ENCODE results near the gene ECT2. TPM values are rescaled to one million over a fixed set of nuclear protein-coding genes. Genes with fewer than 3 reads are reported as not detected.
"Not testable (repeated sequence)": the region's sequence is repeated elsewhere in the genome, so short reads cannot be mapped to it uniquely, and the experiment has no call there.

ECT2 gene, protein sequence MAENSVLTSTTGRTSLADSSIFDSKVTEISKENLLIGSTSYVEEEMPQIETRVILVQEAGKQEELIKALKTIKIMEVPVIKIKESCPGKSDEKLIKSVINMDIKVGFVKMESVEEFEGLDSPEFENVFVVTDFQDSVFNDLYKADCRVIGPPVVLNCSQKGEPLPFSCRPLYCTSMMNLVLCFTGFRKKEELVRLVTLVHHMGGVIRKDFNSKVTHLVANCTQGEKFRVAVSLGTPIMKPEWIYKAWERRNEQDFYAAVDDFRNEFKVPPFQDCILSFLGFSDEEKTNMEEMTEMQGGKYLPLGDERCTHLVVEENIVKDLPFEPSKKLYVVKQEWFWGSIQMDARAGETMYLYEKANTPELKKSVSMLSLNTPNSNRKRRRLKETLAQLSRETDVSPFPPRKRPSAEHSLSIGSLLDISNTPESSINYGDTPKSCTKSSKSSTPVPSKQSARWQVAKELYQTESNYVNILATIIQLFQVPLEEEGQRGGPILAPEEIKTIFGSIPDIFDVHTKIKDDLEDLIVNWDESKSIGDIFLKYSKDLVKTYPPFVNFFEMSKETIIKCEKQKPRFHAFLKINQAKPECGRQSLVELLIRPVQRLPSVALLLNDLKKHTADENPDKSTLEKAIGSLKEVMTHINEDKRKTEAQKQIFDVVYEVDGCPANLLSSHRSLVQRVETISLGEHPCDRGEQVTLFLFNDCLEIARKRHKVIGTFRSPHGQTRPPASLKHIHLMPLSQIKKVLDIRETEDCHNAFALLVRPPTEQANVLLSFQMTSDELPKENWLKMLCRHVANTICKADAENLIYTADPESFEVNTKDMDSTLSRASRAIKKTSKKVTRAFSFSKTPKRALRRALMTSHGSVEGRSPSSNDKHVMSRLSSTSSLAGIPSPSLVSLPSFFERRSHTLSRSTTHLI
- 11.8 TPM for total RNA-seq

DNA sequence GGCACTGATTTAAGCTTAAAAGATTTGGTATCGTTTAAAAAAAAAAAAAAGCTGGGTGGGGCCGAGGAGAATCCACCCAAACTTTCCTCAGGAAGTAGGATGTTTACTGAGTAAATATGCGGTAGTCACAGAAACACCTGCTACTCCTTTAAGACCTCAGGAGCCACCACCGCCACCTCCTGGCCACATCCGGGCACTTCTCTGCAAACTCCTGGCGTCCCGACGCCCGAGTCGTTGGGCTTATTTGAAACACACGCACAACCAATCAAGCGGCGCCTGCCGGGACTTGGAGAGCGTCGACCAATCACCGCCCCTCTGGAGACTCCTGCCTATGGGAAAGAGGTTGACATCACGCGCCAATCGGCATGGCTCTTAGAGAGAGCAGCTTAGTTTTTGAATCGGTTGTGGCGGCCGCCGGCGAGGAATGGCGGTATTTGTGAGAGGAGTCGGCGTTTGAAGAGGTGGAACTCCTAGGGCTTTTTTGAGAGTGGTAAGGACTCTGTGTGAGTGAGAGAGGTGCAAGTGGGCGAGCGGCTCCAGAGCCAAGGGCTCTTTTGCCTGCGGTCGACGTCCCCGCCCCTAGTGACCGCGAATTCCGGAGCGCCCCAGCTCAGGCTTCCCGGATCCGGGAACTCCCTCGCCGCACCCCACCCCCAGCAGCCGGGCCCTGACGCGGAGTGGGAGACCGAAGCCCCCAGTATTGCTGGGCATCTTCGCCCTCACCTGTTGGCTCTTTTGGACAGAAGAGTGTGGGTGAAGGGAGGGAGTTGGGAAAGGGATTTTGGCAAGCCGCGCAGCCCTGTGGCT lies at the start of gene ECT2:
TSS of gene ECT2 (plus strand) at position 359 of the 807 bp plus-strand sequence. CDS start 3,805 bp downstream, outside the sequence.
- DNase-seq (ENCODE audit: low spot score in 2 of 2), result peak; percentile 83 to 92
- FAIRE-seq, result peak; percentile 91

DNA sequence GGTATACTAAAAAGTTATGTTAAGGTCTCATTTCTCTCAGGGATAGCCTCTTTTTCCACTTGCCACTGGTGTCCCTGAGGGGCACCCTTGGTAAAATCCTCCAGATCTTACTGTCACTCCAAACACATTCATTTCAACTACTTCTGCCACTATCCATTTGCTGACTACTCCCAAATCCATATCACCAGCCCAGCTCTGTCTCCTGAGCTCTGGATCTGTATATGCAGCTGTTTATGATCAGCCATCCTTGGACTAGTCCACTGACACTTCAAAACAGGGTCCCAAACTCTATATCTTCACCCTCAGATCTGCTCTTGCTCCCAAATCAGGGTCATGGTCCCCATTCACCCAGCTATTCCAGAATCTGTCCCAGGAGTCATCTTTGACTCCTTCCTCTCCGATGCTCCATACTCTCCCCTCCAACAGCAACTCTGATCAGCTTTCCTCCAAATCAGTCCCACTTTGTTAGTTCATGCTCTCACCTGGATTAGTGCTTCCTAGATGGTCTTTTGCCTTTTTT lies 49.5 kb upstream of the ECT2 start:
- DNase-seq (ENCODE audit: low spot score in 2 of 2) (no peak), FAIRE-seq (no peak)

DNA sequence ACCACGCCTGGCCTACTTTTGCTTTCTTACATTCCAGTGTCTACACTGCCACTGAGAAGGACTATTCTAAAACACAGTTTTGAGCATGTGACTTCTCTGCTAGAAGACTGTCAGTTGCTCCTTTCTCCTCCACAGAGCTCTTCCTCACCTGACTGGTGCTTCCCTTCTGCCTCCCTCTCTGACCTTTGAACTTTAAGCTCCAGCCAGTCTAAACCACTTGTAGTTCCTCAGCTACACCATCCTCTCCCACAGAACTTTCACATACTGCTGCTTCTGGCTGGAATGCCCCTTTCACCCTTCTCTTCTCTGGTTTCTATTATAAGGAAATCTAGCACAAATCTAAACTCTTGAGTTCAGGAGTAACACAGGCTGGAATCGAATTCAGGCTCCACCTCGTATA lies 48.8 kb upstream of the ECT2 start:
- DNase-seq (ENCODE audit: low spot score in 2 of 2), result no peak
- no peak for FAIRE-seq

DNA sequence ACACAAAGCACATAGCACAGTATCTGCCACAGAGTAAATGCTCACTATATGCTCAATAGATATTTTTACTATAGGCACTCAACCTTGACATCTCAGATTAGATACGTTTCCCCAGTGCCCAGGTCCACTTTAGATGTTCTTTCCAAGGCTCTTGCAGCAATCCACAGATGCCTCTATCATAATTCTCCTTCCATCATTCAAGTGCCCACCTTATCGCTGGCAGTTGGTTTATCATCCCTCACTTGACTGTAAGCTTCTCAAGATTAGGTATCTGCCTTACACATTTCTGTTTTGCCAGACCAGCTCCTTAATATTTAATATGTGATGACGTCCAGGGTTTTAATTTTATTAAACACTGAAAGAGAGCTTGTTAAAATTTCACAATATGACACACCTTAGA lies 48.3 kb upstream of the ECT2 start:
- DNase-seq (ENCODE audit: low spot score in 2 of 2), result no peak
- FAIRE-seq, result no peak

DNA sequence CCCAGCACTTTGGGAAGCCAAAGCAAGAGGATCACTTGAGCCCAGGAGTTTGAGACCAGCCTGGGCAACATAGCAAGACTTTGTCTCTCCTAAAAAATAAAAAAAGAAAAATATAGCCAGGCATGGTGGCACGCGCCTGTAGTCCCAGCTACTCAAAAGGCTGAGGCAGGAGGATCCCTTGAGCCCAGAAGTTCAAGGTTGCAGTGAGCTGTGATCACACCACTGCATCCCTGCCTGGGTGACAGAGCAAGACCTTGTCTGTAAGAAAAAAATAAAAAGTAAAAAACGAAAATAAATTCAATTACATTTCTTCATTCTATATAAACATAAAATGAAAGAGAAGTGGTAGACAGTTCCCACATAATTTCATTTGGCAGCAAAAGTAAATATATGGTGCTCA lies 47.8 kb upstream of the ECT2 start:
- not testable (repeated sequence) for FAIRE-seq; DNase-seq (ENCODE audit: low spot score in 2 of 2)

DNA sequence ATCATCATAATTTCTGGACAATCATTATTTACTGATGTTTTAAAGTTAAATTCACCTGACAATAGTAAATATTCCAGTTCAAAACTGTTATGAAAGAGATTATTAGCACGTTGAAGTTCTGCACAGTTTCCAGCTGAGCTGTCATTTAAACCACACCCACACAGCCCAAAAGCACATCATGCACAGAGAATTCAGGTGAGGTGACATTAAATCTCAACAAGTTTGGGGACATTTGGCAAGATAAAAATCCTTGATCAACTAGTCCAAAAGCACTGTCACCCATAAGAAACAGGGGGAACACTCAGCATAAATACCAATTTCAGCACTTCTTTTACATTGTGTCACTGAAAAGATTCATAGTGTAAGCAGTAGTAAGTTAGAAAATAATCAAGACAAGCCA lies 46.5 kb upstream of the ECT2 start:
- no peak for FAIRE-seq
- no peak for DNase-seq (ENCODE audit: low spot score in 2 of 2)

DNA sequence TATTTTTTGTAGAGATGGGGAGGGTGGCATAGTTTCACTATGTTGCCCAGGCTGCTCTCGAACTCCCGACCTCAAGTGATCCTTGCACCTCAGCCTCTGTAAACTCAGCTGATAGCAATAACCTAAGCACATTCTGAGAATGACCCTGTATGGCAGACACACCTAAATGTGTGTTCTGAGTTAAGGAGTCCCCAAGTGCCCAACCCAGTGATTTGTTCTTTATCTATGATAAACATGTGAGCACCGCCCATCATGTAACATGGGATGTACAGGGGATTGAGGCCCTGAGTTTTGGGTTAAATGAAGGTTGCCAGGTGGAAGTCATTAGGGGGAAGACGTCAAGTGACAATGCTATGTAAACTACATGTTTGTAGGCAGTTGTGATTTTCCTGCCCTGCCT lies 45.4 kb upstream of the ECT2 start:
- no peak for DNase-seq (ENCODE audit: low spot score in 2 of 2)
- FAIRE-seq, result no peak

DNA sequence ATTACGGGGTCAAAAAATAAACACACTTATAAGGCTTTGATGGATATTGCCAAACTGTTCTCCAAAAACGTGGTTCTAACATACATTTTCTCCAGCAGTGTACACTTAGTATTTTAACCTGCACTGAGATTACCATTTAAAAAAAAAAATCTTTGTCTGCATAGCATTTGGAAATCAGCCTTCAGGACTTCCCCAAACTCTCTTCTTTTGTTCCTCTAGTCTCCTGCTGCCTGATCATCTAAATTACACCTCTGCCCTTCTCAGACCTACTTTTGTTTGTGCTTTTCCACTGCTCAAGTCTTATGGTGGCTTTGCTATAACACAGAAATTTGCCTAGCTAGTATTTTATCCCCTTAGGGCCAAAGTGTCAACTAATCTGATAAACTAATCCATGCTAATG lies 43.5 kb upstream of the ECT2 start:
- DNase-seq (ENCODE audit: low spot score in 2 of 2) (no peak), FAIRE-seq (no peak)

DNA sequence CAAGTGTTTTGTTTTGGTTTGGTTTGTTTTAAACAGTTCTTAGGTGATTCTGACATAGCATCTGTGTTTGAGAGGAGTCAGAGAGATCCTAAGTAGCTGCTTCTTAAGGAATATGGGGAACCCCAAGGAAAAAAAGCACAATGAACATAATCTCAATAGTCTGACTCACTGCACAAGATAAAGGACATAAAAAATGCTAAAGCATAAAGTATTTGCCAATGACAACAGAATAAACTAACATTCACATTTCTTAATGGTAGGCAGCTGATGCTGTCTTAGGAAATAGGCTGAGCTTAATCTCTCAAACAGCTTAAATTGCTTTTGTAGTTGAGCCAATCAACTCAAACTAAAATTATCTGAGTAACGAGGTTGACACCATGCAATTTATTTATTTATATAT lies 42.6 kb upstream of the ECT2 start:
- DNase-seq (ENCODE audit: low spot score in 2 of 2) (no peak), FAIRE-seq (no peak)

DNA sequence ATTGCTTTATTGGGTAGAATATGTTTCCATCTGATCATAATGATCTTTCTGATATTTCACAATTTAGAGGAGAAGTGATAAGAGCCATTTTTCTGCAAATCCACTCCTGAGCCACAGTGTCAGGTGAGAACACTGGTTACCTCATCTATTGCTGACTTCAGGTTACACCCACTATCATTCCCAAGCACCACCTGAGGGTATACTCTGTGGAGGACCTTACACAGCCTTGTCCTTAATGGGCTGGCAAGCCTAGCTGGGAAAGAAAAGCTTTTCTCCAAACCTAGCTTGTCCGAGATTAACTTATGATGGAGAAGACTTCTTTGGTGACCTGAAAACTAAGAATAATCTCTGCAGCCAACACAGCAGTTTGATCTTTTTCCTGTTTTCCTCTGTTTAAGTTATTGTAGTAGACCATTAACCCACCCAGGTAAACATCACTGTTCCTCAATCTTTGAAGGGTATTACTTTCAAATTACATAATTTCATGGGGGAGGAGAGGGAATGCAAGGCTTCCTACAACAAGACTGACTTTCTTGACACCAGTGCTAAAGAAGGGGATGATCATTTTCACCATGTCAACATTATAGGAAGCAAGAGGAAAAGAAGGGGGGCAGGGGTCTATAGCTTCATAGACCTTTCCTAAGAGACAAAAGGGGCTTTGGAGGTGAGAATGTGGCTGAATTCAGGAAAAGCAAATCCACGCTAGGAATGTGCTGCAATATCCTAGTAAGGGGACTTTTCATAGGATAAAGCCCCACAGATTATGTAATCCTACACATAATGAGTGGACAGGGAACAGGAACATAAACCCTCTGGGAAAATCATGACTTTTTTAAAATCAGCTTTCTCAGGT lies 41.4 kb upstream of the ECT2 start:
- FAIRE-seq (no peak), DNase-seq (ENCODE audit: low spot score in 2 of 2) (no peak)

DNA sequence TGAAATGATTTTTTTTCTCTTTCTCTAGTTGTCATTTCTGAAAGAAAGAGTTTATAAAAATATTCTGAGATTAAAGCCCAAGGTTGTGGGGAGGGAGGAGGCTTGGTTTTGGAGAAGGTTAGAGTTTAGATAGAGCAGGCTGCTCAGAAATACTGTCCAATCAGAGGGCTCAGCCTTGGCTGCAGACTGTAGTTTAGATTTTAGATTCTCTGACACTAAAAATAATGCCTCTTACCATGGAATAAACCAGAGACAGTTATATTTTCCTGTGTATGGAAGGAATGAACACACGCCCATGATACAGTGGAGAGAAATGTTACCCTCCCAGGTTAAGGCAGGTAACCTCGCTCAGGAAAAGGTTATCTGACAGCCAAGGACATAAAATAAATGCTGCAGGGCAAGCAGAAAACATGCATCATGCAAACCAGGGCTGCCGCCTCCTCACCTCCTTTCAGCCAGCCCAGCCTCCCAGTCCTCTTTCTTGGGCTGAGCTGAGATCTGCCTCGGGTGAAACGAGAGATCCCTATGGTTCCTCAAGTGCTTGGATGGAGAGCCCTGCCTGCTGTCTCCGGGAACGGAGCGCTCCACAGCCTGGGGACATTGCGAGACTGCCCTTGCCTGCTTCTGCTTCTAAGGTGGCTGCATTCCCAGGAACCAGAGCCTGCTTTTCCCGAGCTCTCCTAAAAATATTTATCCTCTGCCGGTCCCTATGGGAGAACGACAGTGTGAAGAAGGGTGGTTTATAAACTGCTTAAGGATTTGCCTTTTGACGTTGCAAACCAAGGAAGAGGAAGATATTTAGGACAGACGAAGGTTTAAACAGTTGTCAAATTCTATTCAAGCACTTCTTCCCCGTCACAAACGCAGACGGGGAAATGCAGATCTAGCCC lies 40.5 kb upstream of the ECT2 start:
- DNase-seq (ENCODE audit: low spot score in 2 of 2) (no peak), FAIRE-seq (no peak)

DNA sequence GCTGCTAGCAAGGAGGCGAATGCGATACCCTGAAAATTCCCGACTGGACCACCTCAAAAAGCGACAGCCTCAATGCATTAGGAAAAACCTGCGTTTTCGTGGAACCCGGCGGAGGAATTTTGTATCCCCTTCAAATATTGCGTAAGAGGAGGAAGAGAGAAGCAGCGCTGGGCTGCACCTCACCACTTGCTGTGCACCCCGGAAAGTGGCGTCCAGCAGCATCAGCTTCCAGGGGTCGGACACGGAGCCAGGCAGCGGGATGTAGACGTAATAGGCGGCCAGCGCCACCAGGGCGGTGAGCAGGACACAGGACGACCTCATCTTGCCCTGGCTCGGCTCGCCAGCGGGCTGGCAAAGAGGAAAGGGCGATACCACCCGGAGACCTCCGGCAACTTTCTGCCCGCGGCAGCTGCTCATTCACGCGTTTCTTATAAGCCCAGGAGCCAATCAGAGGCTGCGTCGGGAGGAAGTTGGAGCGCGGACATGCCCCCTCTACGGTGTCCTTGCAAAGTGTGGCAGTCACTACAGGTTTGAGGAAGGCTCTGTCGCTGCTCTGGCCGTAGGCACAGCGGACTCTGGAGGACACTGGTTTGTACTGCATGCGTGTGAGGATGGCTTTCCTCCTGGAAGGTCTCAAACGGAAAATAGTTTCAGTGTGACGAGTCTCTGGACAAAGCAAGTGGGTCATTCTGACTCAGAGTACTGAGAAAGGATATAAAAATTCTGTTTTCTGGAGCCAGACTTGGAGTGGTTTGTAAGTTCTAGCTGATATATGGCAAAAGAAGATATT lies 39.7 kb upstream of the ECT2 start, which contains the start of gene NCEH1:
TSS of gene NCEH1 (minus strand) at position 404 of the 790 bp plus-strand sequence. CDS start at position 321, 83 bp downstream.
- DNase-seq (ENCODE audit: low spot score in 2 of 2) (peak; percentile 46 to 83), FAIRE-seq (no peak)

DNA sequence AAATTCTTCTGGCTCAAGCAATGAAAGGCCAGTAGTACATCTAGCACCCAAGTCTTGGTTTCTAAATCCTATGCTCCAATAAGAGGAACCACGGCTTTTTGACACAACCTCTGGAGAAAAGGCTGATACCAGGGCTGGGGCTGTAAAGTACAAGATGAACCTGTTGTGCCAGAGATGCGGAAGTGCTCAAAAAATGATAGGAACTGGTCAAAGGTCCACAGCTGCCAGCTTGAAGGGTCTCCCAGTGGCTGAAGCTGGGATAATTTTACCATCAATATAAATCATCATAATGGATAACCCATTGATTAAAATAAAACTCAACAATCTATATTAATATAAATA lies 39.1 kb upstream of the ECT2 start:
- no peak for FAIRE-seq
- DNase-seq (ENCODE audit: low spot score in 2 of 2), result no peak

DNA sequence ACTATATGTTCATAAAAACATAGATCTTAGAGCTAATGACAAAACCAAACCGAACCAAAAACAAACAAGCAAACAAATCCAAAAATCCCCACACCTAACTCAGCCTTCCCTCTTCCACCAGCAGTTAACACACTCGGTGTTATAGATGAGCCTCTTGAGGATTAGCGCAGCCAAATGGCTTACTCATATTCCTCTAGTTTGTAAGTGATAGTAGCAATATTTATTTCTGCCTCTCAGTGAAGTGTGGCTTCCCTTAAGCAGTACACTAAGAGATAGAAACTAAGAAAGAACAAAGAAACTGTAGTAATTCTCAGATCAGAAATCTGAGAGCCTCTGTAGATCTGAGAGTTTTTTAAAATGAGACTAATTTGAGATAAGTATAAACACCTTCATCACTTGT lies 37.2 kb upstream of the ECT2 start:
- DNase-seq (ENCODE audit: low spot score in 2 of 2) (no peak), FAIRE-seq (no peak)

DNA sequence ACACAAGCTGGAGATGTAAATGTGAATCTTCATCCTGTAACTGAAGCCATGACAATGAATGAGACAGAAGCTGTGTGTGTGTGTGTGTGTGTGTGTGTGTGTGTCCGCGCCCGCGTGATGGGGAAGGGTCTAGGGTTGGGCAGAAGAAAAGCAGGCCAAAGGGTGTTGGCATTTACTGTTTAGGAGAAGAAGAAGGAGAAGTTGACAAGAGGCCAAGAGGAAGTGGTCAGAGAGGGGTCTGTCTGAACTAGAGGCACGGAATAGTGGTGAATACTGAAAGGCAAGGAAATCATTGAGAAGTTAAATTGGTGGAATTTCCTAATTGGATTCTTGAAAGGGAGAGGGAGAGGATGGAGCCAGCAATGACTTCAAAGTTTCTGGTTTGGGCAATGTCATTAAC lies 34.0 kb upstream of the ECT2 start:
- FAIRE-seq (no peak), DNase-seq (ENCODE audit: low spot score in 2 of 2) (no peak)

DNA sequence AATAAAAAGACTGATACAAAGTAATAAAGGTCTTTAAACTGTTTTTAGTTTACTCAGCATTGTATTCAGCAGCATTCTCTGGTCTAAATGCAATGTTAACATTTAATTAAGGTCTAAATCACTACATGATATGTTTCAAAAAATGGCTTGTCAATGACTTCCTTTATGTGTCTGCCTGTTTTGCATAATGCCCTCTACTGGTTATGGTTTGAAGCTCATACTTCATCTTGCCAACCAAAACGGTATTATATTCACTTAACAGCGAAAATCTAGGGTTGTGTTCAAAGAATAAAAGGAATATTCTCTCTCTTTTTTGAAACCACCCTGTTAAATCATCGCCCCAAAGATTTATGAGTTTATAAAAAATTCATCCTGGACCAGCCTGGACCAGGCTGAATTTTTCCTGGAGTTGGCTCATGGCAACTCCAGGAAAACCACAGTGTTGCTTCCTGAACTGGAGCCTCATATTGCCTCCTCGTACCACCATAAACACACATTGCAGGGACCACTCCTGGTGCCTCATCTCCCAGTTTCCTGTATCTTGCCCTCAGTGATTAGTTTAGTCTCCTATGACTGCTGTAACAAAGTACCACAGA lies 32.9 kb upstream of the ECT2 start:
- FAIRE-seq, result no peak

DNA sequence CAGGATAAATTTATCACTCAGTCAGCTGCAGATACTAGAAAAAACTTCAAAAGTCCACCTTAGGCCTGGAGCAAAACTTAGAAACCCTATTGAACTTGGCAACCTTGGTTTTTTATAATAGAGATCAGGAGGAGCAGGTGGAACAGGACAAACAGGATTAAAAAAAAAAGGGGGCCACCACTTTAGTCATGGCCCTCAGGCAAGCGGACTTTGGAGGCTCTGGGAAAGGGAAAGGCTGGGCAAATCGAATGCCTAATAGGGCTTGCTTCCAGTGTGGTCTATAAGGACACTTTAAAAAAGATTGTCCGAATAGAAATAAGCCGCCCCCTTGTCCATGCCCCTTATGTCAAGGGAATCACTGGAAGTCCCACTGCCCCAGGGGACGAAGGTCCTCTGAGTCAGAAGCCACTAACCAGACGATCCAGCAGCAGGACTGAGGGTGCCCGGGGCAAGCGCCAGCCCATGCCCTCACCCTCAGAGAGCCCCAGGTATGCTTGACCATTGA lies 27.9 kb upstream of the ECT2 start:
- FAIRE-seq, result not testable (repeated sequence)

More for the DNA sequence above, 32.9 kb upstream of the ECT2 start:
- no peak for DNase-seq (ENCODE audit: low spot score in 2 of 2)

More for the DNA sequence above, 27.9 kb upstream of the ECT2 start:
- DNase-seq (ENCODE audit: low spot score in 2 of 2), result not testable (repeated sequence)

Data from frontal cortex (tissue), 4 donors.